Ovary (tissue), 3 donors: ENCODE data around the gene CDX4.

Experiments
- CTCF ChIP-seq, 3 donors: fragments of 450-650 bp in 2 of 3; fragments of 200-600 bp in 1 of 3; IDR thresholded peaks; one replicate each; pipeline versions ENCODE4 v1.5.1 to v1.8.0; 2016 to 2022; ENCODE audit warnings: antibody characterized with exemption in 3 of 3, mild to moderate bottlenecking in 1 of 3
- EP300 ChIP-seq: sonication (generic); formaldehyde crosslinking; IDR thresholded peaks from one replicate; pipeline ENCODE4 v1.6.1; 2017; ENCODE audit warnings: antibody characterized with exemption
- POLR2A ChIP-seq: fragments of 450-650 bp; IDR thresholded peaks from one replicate; pipeline ENCODE4 v1.6.1; 2017; ENCODE audit warnings: antibody characterized with exemption, mild to moderate bottlenecking, moderate library complexity
- donor health status: DM: no; HTN: no; CAD: no.

GRCh38 chrX:73455171-73455570 is 8.3 kb downstream of the CDX4 start:
- TF ChIP-seq CTCF (IDR thresholded peaks at IDR 0.05), result no peak
- no peak for TF ChIP-seq POLR2A
- TF ChIP-seq EP300, result no peak
